DMS 273 treated with DMSO at 0.1 percent for 48 hours (cell line): ENCODE measurements around the gene PRDM16.

Experiments used
- DNase-seq: peaks from one replicate; lab custom pipeline; 2025; lab: John Stamatoyannopoulos, UW

PRDM16 gene

GRCh38 chr1:3451994-3452865 is 383.2 kb downstream of the PRDM16 start:
- no peak for DNase-seq

GRCh38 chr1:3452866-3453175 is 383.8 kb downstream of the PRDM16 start:
- DNase-seq, result no peak

- DNase-seq, result no peak
These were observed 384.3 kb downstream of the PRDM16 start for GRCh38 chr1:3453203-3453761.

GRCh38 chr1:3453891-3454810 is 385.1 kb downstream of the PRDM16 start, which contains the start of gene ARHGEF16:
ARHGEF16 (plus strand) TSS chr1:3454665; CDS start chr1:3463085, 8,420 bp downstream.
- DNase-seq, result no peak

GRCh38 chr1:3454811-3455618 is 386.0 kb downstream of the PRDM16 start:
- DNase-seq, result no peak

GRCh38 chr1:3455670-3456448 is 386.9 kb downstream of the PRDM16 start:
- DNase-seq, result no peak

- DNase-seq, result no peak
These were observed 387.5 kb downstream of the PRDM16 start for GRCh38 chr1:3456449-3456963.

GRCh38 chr1:3456964-3457909 is 388.2 kb downstream of the PRDM16 start:
- DNase-seq, result no peak

- DNase-seq, result no peak
These were observed 389.2 kb downstream of the PRDM16 start for GRCh38 chr1:3457910-3458883.

GRCh38 chr1:3459051-3459908 is 390.3 kb downstream of the PRDM16 start:
- no peak for DNase-seq

- DNase-seq, result no peak
These were observed 391.1 kb downstream of the PRDM16 start for GRCh38 chr1:3459940-3460671.

- no peak for DNase-seq
These were observed 391.7 kb downstream of the PRDM16 start for GRCh38 chr1:3460672-3461131.

- DNase-seq, result no peak
These were observed 392.4 kb downstream of the PRDM16 start for GRCh38 chr1:3461238-3461933.

- DNase-seq, result no peak
These were observed 392.9 kb downstream of the PRDM16 start for GRCh38 chr1:3461934-3462275.

GRCh38 chr1:3462356-3463012 is 393.5 kb downstream of the PRDM16 start:
- DNase-seq, result no peak

- no peak for DNase-seq
These were observed 394.0 kb downstream of the PRDM16 start for GRCh38 chr1:3463013-3463385.
